ENCODE measurements around the gene B4GALT5.

DNA sequence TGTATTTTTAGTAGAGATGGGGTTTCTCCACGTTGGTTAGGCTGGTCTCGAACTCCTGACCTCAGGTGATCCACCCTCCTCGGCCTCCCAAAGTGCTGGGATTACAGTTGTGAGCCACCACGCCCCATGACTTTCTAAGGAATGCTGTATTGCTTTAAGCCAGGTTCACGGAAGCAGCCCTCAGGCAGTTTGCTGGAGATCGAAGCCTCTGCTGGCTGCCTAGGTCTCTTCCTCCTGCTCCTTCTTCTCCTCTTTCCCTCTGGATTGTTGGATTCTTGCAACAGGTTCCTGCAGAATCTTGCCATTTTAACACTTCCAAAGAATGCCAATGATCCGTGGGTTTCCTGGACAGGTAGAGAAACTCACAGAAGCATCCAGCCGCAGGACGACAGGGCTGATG lies 29.3 kb upstream of the B4GALT5 start:
- TF ChIP-seq, protein P1, sequence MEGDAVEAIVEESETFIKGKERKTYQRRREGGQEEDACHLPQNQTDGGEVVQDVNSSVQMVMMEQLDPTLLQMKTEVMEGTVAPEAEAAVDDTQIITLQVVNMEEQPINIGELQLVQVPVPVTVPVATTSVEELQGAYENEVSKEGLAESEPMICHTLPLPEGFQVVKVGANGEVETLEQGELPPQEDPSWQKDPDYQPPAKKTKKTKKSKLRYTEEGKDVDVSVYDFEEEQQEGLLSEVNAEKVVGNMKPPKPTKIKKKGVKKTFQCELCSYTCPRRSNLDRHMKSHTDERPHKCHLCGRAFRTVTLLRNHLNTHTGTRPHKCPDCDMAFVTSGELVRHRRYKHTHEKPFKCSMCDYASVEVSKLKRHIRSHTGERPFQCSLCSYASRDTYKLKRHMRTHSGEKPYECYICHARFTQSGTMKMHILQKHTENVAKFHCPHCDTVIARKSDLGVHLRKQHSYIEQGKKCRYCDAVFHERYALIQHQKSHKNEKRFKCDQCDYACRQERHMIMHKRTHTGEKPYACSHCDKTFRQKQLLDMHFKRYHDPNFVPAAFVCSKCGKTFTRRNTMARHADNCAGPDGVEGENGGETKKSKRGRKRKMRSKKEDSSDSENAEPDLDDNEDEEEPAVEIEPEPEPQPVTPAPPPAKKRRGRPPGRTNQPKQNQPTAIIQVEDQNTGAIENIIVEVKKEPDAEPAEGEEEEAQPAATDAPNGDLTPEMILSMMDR (conservative IDR thresholded peaks at IDR 0.05; ENCODE audit: low read length), result no peak
- no peak for TF ChIP-seq EZH2phosphoT487 (IDR thresholded peaks at IDR 0.05; ENCODE audit: borderline replicate concordance)

All from Loucy (cell line).